ENCODE data around the gene GTPBP3. TPM values are rescaled to one million over a fixed set of nuclear protein-coding genes. Genes with fewer than 3 reads are reported as not detected.

Gene GTPBP3
- total and polyA plus RNA-seq, 9 of the 15 experiments (the other 6 are each of a cell fraction or from before 2014, with no cell fraction given): 4.9 to 124 (median 22.6) TPM

GRCh38 chr19:17303167-17303939, 34.0 kb upstream of the GTPBP3 start, which contains the start of gene ABHD8 (continued):
- no peak for TF ChIP-seq COPS2 (conservative IDR thresholded peaks at IDR 0.05)
- peak; percentile 81 for TF ChIP-seq GABPB1 (CRISPR knock-in tag; IDR thresholded peaks at IDR 0.05)
- TF ChIP-seq FOXJ2 (tag; IDR thresholded peaks at IDR 0.05): no peak
- TF ChIP-seq ARNT (IDR thresholded peaks at IDR 0.05): no peak
- TF ChIP-seq OTX1 (CRISPR knock-in tag; IDR thresholded peaks at IDR 0.05): no peak
- TF ChIP-seq LEF1 (IDR thresholded peaks at IDR 0.05): no peak
- TF ChIP-seq, protein P1, sequence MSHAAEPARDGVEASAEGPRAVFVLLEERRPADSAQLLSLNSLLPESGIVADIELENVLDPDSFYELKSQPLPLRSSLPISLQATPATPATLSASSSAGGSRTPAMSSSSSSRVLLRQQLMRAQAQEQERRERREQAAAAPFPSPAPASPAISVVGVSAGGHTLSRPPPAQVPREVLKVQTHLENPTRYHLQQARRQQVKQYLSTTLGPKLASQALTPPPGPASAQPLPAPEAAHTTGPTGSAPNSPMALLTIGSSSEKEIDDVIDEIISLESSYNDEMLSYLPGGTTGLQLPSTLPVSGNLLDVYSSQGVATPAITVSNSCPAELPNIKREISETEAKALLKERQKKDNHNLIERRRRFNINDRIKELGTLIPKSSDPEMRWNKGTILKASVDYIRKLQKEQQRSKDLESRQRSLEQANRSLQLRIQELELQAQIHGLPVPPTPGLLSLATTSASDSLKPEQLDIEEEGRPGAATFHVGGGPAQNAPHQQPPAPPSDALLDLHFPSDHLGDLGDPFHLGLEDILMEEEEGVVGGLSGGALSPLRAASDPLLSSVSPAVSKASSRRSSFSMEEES (CRISPR knock-in tag; IDR thresholded peaks at IDR 0.05): no peak
- peak; percentile 90; the same call in 1 of the 2 replicates for TF ChIP-seq FOXK1 (CRISPR knock-in tag; IDR thresholded peaks at IDR 0.05; ENCODE audit: borderline replicate concordance)
- no peak for TF ChIP-seq SETDB1 (IDR thresholded peaks at IDR 0.05; ENCODE audit: low read length)
- TF ChIP-seq HOXB6 (CRISPR knock-in tag; IDR thresholded peaks at IDR 0.05; ENCODE audit: borderline replicate concordance): no peak
- peak; percentile 19 to 72 for TF ChIP-seq E2F6 (IDR thresholded peaks at IDR 0.05; ENCODE audit: borderline replicate concordance in 1 of 2, extremely low read depth in 1 of 2, insufficient read depth in 1 of 2, insufficient read length in 1 of 2, low read depth in 1 of 2, low read length in 1 of 2, poor library complexity in 1 of 2, severe bottlenecking in 1 of 2)
- TF ChIP-seq RBM15 (IDR thresholded peaks at IDR 0.05; ENCODE audit: insufficient read depth, low read length): no peak
- no peak for TF ChIP-seq ZNF668 (CRISPR knock-in tag; IDR thresholded peaks at IDR 0.05)
- no peak for TF ChIP-seq DNMT1 (IDR thresholded peaks at IDR 0.05)
- TF ChIP-seq BHLHE40 (IDR thresholded peaks at IDR 0.05; ENCODE audit: low read length): no peak
- no peak for TF ChIP-seq NBN (IDR thresholded peaks at IDR 0.05; ENCODE audit: low read depth)
- TF ChIP-seq NFXL1 (CRISPR knock-in tag; IDR thresholded peaks at IDR 0.05): no peak
- no peak for TF ChIP-seq WHSC1 (IDR thresholded peaks at IDR 0.05; ENCODE audit: low read length)
- peak; percentile 71 for TF ChIP-seq NFYB (IDR thresholded peaks at IDR 0.05; ENCODE audit: extremely low read depth, insufficient read length)
- TF ChIP-seq FOXJ3 (CRISPR knock-in tag; IDR thresholded peaks at IDR 0.05): no peak
- no peak for TF ChIP-seq SIX5 (IDR thresholded peaks at IDR 0.05; ENCODE audit: borderline replicate concordance in 1 of 2, insufficient read depth in 1 of 2, low read depth in 1 of 2, low read length in 2 of 2)
- TF ChIP-seq KDM2B (CRISPR knock-in tag; IDR thresholded peaks at IDR 0.05): peak; percentile 83; the same call in 1 of the 2 replicates
- no peak for TF ChIP-seq ZNF134 (CRISPR knock-in tag; conservative IDR thresholded peaks at IDR 0.05)
- no peak for TF ChIP-seq SIRT6 (IDR thresholded peaks at IDR 0.05; ENCODE audit: low read depth, low read length)
- no peak for TF ChIP-seq KDM1A (IDR thresholded peaks at IDR 0.05)
- TF ChIP-seq NFATC3 (IDR thresholded peaks at IDR 0.05): no peak
- no peak for TF ChIP-seq SMARCC2 (IDR thresholded peaks at IDR 0.05; ENCODE audit: low read depth)
- TF ChIP-seq PREB (CRISPR knock-in tag; IDR thresholded peaks at IDR 0.05): no peak
